HepG2 (cell line): ENCODE measurements around the gene CCDC170. TPM values are rescaled to one million over a fixed set of nuclear protein-coding genes. Genes with fewer than 3 reads are reported as not detected.
A peak's percentile ranks its signal among the peaks of the same experiment; 100 is the strongest.

ENCODE experiments used
- ATAC-seq: fragments of 200-7000 bp; cut with Tn5 transposase; 3 replicates; pipeline ENCODE4 v1.9.1; 2020; ENCODE audit warnings: mild to moderate bottlenecking, moderate library complexity
- BruUV-seq: library from RNA; stranded (reverse); fragments of 400-500 nt; replicated peaks from 2 replicates; lab custom pipeline; 2021; lab: Mats Ljungman, UMichigan
- CTCF ChIA-PET: fragments of 300-600 bp; formaldehyde crosslinking; extraction: SDS; loops from one replicate; lab custom pipeline; 2021; ENCODE audit warnings: low total read pairs, inconsistent platforms, low intra/inter-chr PET ratio; lab: Yijun Ruan, JAX
- POLR2A ChIA-PET: fragments of 350-600 bp; sonication (Branson Sonifier 250); formaldehyde crosslinking; loops from one replicate; lab custom pipeline; 2020; ENCODE audit warnings: antibody characterized with exemption, inconsistent platforms; lab: Yijun Ruan, JAX
- DNase-seq: peaks from one replicate; pipeline ENCODE4 v3.0.0-alpha.2; 2015; ENCODE audit warnings: low spot score
- FAIRE-seq: peaks from 3 replicates; lab custom pipeline; 2011; peaks lifted over from hg19 to GRCh38; lab: Jason Lieb, UNC
- H2AFZ ChIP-seq: one replicate; pipeline ENCODE4 v1.6.1; 2011; ENCODE audit warnings: low read length, inconsistent platforms
- H3K27ac ChIP-seq: fragments of 300-600 bp; 3 replicates; pipeline ENCODE4 v1.8.0; 2011; ENCODE audit warnings: mixed run types, mild to moderate bottlenecking, mixed read lengths, low read length, inconsistent platforms; ENCODE audit not compliant: insufficient read depth; ENCODE audit errors: extremely low read length
- H3K27me3 ChIP-seq, 2 experiments: fragments of 200-600 bp in 1 of 2; 2 replicates in 1 of 2; 3 replicates in 1 of 2; pipeline versions ENCODE4 v1.6.0 to v1.8.0; 2011; ENCODE audit warnings: low read length in 2 of 2, mild to moderate bottlenecking in 2 of 2, moderate library complexity in 2 of 2, inconsistent platforms in 1 of 2; ENCODE audit not compliant: insufficient read depth in 2 of 2, control insufficient read depth in 1 of 2
- H3K36me3 ChIP-seq, 2 experiments: fragments of 200-600 bp in 1 of 2; replicated peaks in 1 of 2; 2 replicates in 1 of 2; 3 replicates in 1 of 2; pipeline versions ENCODE4 v1.5.1 to v1.8.0; 2011; ENCODE audit warnings: low read length in 2 of 2, inconsistent platforms in 1 of 2; ENCODE audit not compliant: insufficient read depth in 2 of 2, control insufficient read depth in 1 of 2
- H3K4me1 ChIP-seq: 2 replicates; pipeline ENCODE4 v1.5.1; 2012; ENCODE audit warnings: low read length, inconsistent platforms; ENCODE audit not compliant: insufficient read depth
- H3K4me2 ChIP-seq: 2 replicates; pipeline ENCODE4 v1.6.0; 2011; ENCODE audit warnings: low read depth, low read length, inconsistent platforms
- H3K4me3 ChIP-seq, 3 experiments: fragments of 200-600 bp in 1 of 3; sonication (generic), shearing (Covaris generic) in 1 of 3; replicated peaks in 1 of 3; 2 replicates each; pipeline ENCODE4 v1.5.1; 2011 to 2016; ENCODE audit warnings: low read length in 3 of 3, inconsistent platforms in 2 of 3, low read depth in 2 of 3, mild to moderate bottlenecking in 2 of 3, control low read depth in 1 of 3, mixed read lengths in 1 of 3; ENCODE audit not compliant: insufficient read depth in 1 of 3
- H3K79me2 ChIP-seq: one replicate; pipeline ENCODE4 v1.6.1; 2011; ENCODE audit warnings: low read length, inconsistent platforms; ENCODE audit not compliant: insufficient read depth
- H3K9ac ChIP-seq: 2 replicates; pipeline ENCODE4 v1.6.0; 2011; ENCODE audit warnings: mild to moderate bottlenecking, low read depth, low read length, inconsistent platforms; ENCODE audit not compliant: insufficient read depth
- H3K9me3 ChIP-seq: 2 replicates; pipeline ENCODE4 v1.5.1; 2012; ENCODE audit warnings: mild to moderate bottlenecking, low read length
- H4K20me1 ChIP-seq: 2 replicates; pipeline ENCODE4 v1.6.0; 2011; ENCODE audit warnings: inconsistent platforms, mild to moderate bottlenecking, low read length, moderate library complexity; ENCODE audit not compliant: insufficient read depth
- FOXA1 ChIP-seq, 2 experiments: fragments of 450-650 bp in 1 of 2; sonication (generic) in 1 of 2; formaldehyde crosslinking in 1 of 2; IDR thresholded peaks; 2 replicates each; pipeline versions ENCODE4 v1.4.0 to v1.6.1; 2016 to 2020; ENCODE audit warnings: missing genetic modification reagents in 1 of 2
- HES4 ChIP-seq: sonication (generic); formaldehyde crosslinking; IDR thresholded peaks from 2 replicates; pipeline ENCODE4 v1.9.0; 2021; ENCODE audit warnings: mild to moderate bottlenecking, missing genetic modification reagents, borderline replicate concordance
- HMG20B ChIP-seq: conservative IDR thresholded peaks from 2 replicates; pipeline ENCODE4 v1.6.1; 2016; ENCODE audit warnings: missing genetic modification reagents, missing compliant biosample characterization
- LCORL ChIP-seq, 2 experiments: fragments of 450-650 bp in 1 of 2; sonication (generic) in 1 of 2; formaldehyde crosslinking in 1 of 2; IDR thresholded peaks; 2 replicates each; pipeline versions ENCODE4 v1.5.0 to v1.6.1; 2017 to 2020; ENCODE audit warnings: antibody characterized with exemption in 1 of 2, missing genetic modification reagents in 1 of 2
- SALL1 ChIP-seq: sonication (generic); formaldehyde crosslinking; IDR thresholded peaks from 2 replicates; pipeline ENCODE4 v1.8.0; 2022; ENCODE audit warnings: mild to moderate bottlenecking, missing genetic modification reagents
- SIN3B ChIP-seq: fragments of 150-350 bp; IDR thresholded peaks from 2 replicates; pipeline ENCODE4 v1.6.1; 2014; ENCODE audit warnings: low read length
- SOX13 ChIP-seq, 3 experiments: fragments of 450-650 bp in 1 of 3; sonication (generic) in 1 of 3; formaldehyde crosslinking in 1 of 3; IDR thresholded peaks in 2 of 3; conservative IDR thresholded peaks in 1 of 3; 2 replicates each; pipeline versions ENCODE4 v1.5.0 to v1.6.1; 2016 to 2020; ENCODE audit warnings: antibody characterized with exemption in 1 of 3, mild to moderate bottlenecking in 1 of 3, missing compliant biosample characterization in 1 of 3, missing genetic modification reagents in 1 of 3, moderate library complexity in 1 of 3
- SP4 ChIP-seq: sonication (generic); formaldehyde crosslinking; IDR thresholded peaks from 2 replicates; pipeline ENCODE4 v1.8.1; 2023; ENCODE audit warnings: mild to moderate bottlenecking, missing genetic modification reagents
- TEAD3 ChIP-seq: optimal IDR thresholded peaks from 2 replicates; pipeline ENCODE3; 2016; ENCODE audit warnings: borderline replicate concordance
- ZIK1 ChIP-seq: sonication (generic); formaldehyde crosslinking; IDR thresholded peaks from 2 replicates; pipeline ENCODE4 v1.5.0; 2020; ENCODE audit warnings: mild to moderate bottlenecking, low read depth, missing genetic modification reagents, borderline replicate concordance
- ZNF260 ChIP-seq: sonication (generic); formaldehyde crosslinking; IDR thresholded peaks from 2 replicates; pipeline ENCODE4 v1.4.0; 2020; ENCODE audit warnings: missing genetic modification reagents, low read depth, mild to moderate bottlenecking, borderline replicate concordance
- ZNF530 ChIP-seq: sonication (generic); formaldehyde crosslinking; IDR thresholded peaks from 2 replicates; pipeline ENCODE4 v1.5.0; 2020; ENCODE audit warnings: low read depth, mild to moderate bottlenecking, missing genetic modification reagents
- ZNF644 ChIP-seq: IDR thresholded peaks from 2 replicates; pipeline ENCODE4 v1.6.1; 2016; ENCODE audit warnings: low read depth
- ZNF839 ChIP-seq: sonication (generic); formaldehyde crosslinking; IDR thresholded peaks from 2 replicates; pipeline ENCODE4 v1.4.0; 2020; ENCODE audit warnings: missing genetic modification reagents, mild to moderate bottlenecking, borderline replicate concordance
- ZSCAN20 ChIP-seq: sonication (generic); formaldehyde crosslinking; IDR thresholded peaks from 2 replicates; pipeline ENCODE4 v1.4.0; 2020; ENCODE audit warnings: missing genetic modification reagents, mild to moderate bottlenecking, borderline replicate concordance
- WGBS: methylation state at CpG from one replicate; pipeline ENCODE4 v1.1.6; 2017; ENCODE audit warnings: low lambda C conversion rate; 5-methylcytosine and 5-hydroxymethylcytosine counted together
- in situ Hi-C: cut with HindIII; loops from 2 replicates; pipeline ENCODE4 v1.10.0; 2017; ENCODE audit warnings: low pct_unique_long_range_greater_than_20kb; ENCODE audit not compliant: extremely low pct_ligation_motif_present
- intact Hi-C: fragments of 100-400 bp; cut with micrococcal nuclease; formaldehyde crosslinking; loops from one replicate; pipeline ENCODE4 v1.10.0; 2022; ENCODE audit not compliant: unreplicated experiment
- polyA plus RNA-seq, 8 experiments: library from polyadenylated mRNA; depleted of rRNA in 3 of 8; stranded (reverse) in 7 of 8; unstranded in 1 of 8; fragments of >200 nt; fragmentation: Illumina TruSeq in 4 of 8; extraction: Trizol in 4 of 8; gene quantifications; 2 replicates each; pipeline versions ENCODE4 v1.2.1 to v1.2.3, GENCODE V29; 2011 to 2016; ENCODE audit warnings: low read depth in 4 of 8, missing spikeins in 1 of 8, mixed read lengths in 1 of 8; ENCODE audit not compliant: insufficient read depth in 1 of 8
- total RNA-seq, 5 experiments: library from RNA; depleted of rRNA; stranded (reverse); fragments of >200 nt; fragmentation: Illumina TruSeq; extraction: Trizol; gene quantifications; 2 replicates each; pipeline ENCODE4 v1.2.3, GENCODE V29; 2016; ENCODE audit warnings: low read depth in 1 of 5
- TF ChIP-seq, protein P1 (sequence below): sonication (generic); formaldehyde crosslinking; IDR thresholded peaks from 2 replicates; pipeline ENCODE4 v1.4.0; 2020; ENCODE audit warnings: missing genetic modification reagents, borderline replicate concordance
- TF ChIP-seq, protein P2 (sequence below): sonication (generic); formaldehyde crosslinking; IDR thresholded peaks from 2 replicates; pipeline ENCODE4 v1.8.1; 2023; ENCODE audit warnings: mild to moderate bottlenecking, moderate library complexity, missing genetic modification reagents

The CCDC170 gene
- total and polyA plus RNA-seq, 2 of the 13 experiments (the other 11 are each of a cell fraction or from before 2014, with no cell fraction given) = 0.90 to 5.1 TPM

DNA sequence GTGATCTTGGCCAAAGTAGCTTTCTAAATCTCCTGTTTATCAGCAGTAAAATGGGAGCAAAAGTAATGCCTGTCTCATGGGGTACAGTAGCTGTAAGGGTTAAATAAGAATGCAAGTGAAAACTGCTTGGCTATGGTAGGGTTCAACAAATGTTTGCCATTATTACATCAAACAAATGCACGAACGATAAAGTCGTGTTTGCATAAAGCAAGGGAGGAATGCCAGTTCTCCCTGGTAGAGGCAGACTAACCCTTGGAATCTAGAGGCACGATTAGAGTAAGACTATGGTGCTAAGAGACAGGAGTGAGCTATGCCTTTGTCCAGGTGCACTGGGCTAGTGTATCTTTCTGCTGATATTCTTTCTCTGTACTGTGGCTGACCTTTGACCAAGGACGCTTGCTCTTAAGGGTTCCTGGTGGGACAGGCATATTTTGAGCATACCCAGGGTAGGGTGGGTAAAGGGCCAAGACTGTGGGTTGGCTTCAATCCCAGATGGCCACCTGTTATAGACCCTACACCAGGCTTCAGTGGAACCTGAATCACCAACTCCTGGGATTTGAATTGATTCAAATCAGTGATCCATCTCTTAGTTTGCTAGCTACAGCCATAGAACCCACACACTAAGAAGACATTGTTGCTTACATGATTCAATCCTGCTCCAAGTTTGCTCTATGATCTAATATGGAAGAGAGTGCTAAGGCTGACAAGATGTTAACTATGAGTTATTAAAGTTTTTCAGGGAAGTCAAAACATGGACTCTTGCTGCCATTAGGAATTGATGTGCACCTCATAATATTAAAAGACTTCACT is 139.9 kb downstream of the CCDC170 start:
- in situ Hi-C loops (no loop called here), intact Hi-C loops (loop anchor here (5.0 kb wide), 1 partner anchor 141 kb away; the partner anchor contains the start of gene CCDC170)
- Histone ChIP-seq H4K20me1 (no peaks in the 10 kb centered on the region), H3K27ac (no peak overlapping the region), H3K9ac (no peak overlapping the region), H3K9me3 (no peaks in the 10 kb centered on the region), H3K27me3 (no peaks in the 10 kb centered on the region), H3K79me2 (no peaks in the 10 kb centered on the region), H3K36me3 (no peaks in the 10 kb centered on the region), H3K4me2 (peak overlapping the region; percentile 47), H2AFZ (peak overlapping the region; percentile 7), H3K4me3 (peak overlapping the region in 1 of 3 experiments; percentile 1; a peak in 1 of 6 replicates), H3K4me1 (peaks cover 28% of the 10 kb centered on the region)
- ChIA-PET CTCF (no interaction called here), POLR2A (interaction anchor here (1.0 kb wide), 2 partner anchors 9 to 17 kb away, joined by 3 to 4 read pairs; no protein-coding TSS in a partner anchor)
- 3% methylated on average over 5 of the region's 5 CpGs for WGBS
- FAIRE-seq (peak; percentile 76), DNase-seq (peak; percentile 80), ATAC-seq (peak; percentile 96)
- no TSS peak for BruUV-seq
- no peak for TF ChIP-seq ZSCAN20 (CRISPR knock-in tag)
- TF ChIP-seq SIN3B = no peak
- TF ChIP-seq FOXA1 (IDR thresholded peaks at IDR 0.05) = no peak
- 0 out of 2 replicates have a peak, but pooled peaks have one; percentile 29 for TF ChIP-seq FOXA1 (CRISPR knock-in tag; IDR thresholded peaks at IDR 0.05)
- TF ChIP-seq HMG20B (CRISPR knock-in tag) = 0 out of 2 replicates have a peak, but pooled peaks have one; percentile 11
- TF ChIP-seq, protein P1, sequence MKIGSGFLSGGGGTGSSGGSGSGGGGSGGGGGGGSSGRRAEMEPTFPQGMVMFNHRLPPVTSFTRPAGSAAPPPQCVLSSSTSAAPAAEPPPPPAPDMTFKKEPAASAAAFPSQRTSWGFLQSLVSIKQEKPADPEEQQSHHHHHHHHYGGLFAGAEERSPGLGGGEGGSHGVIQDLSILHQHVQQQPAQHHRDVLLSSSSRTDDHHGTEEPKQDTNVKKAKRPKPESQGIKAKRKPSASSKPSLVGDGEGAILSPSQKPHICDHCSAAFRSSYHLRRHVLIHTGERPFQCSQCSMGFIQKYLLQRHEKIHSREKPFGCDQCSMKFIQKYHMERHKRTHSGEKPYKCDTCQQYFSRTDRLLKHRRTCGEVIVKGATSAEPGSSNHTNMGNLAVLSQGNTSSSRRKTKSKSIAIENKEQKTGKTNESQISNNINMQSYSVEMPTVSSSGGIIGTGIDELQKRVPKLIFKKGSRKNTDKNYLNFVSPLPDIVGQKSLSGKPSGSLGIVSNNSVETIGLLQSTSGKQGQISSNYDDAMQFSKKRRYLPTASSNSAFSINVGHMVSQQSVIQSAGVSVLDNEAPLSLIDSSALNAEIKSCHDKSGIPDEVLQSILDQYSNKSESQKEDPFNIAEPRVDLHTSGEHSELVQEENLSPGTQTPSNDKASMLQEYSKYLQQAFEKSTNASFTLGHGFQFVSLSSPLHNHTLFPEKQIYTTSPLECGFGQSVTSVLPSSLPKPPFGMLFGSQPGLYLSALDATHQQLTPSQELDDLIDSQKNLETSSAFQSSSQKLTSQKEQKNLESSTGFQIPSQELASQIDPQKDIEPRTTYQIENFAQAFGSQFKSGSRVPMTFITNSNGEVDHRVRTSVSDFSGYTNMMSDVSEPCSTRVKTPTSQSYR (CRISPR knock-in tag) = no peak
- no peak for TF ChIP-seq ZNF839
- no peak for TF ChIP-seq ZNF530 (CRISPR knock-in tag)
- TF ChIP-seq TEAD3 = peak; percentile 47
- no peak for TF ChIP-seq ZIK1 (CRISPR knock-in tag)
- TF ChIP-seq HES4 = no peak
- no peak for TF ChIP-seq SOX13 (IDR thresholded peaks at IDR 0.05)
- TF ChIP-seq SOX13 (CRISPR knock-in tag; conservative IDR thresholded peaks at IDR 0.05 in 1 of 2, IDR thresholded peaks at IDR 0.05 in 1 of 2) = peak in 1 of 2 experiments; percentile 36; a peak in 1 of 4 replicates
- TF ChIP-seq ZNF260 (CRISPR knock-in tag) = no peak
- TF ChIP-seq SP4 = no peak
- TF ChIP-seq, protein P2, sequence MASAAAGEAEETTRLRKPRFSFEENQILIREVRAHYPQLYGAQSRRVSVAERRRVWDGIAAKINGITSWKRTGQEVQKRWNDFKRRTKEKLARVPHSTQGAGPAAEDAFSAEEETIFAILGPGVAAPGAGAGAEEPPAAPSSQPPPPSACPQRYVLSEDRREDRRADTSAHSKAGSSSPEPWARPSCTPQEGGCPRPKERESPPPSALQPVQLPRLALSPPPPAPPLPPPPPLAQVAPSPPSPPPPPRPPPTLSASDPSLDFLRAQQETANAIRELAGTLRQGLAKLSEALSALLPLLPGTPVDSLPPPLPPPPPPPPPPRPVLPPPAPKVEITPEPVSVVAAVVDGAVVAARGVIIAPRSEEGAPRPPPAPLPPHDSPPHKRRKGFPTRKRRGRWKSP = no peak
- TF ChIP-seq LCORL (IDR thresholded peaks at IDR 0.05) = no peak
- 0 out of 2 replicates have a peak, but pooled peaks have one; percentile 21 for TF ChIP-seq LCORL (CRISPR knock-in tag; IDR thresholded peaks at IDR 0.05)
- peak; percentile 34; the same call in 1 of the 2 replicates for TF ChIP-seq ZNF644
- TF ChIP-seq SALL1 = peak; percentile 15; the same call in 1 of the 2 replicates
